ENCODE results near the gene EYS. TPM values are rescaled to one million over a fixed set of nuclear protein-coding genes. Genes with fewer than 3 reads are reported as not detected.

Gene EYS
- total RNA-seq, 5 donors from 2014 or later (not counting 1 experiment from before 2014, with no cell fraction given) = not detected

DNA sequence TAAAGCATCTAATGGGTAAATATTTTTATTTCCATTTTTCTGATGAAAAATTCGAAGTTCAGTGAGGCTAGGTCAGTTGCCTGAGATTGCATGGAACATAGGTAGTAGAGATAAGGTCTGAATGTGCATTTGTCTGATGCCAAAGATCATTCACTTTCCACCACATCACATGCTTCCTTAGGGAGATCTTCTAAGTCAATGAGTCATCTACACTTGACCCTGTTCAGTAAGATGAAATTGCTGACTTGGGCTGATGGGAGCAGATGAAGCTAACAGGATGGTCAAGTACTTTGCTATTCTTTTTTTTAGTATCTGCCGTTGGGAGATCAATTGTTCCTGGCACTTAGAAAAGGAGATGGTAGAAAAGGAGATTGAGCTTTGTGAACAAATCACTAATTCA is 1560.2 kb downstream of the EYS start:
- DNase-seq (no peak), ATAC-seq (replicated peaks in 1 of 4) (no peak)
- H3K36me3 ChIP-seq (ENCODE audit: control insufficient read depth in 2 of 2, extremely low read depth in 1 of 2, insufficient read depth in 1 of 2, low read length in 1 of 2) = no peaks in the 10 kb centered on the region
- Mint-ChIP-seq H3K4me3 (no peak overlapping the region), H3K27me3 (no peaks in the 10 kb centered on the region), H3K9me3 (peaks cover 8 to 11% (median 8%) of the 10 kb centered on the region in 3 donors), H3K27ac (no peak overlapping the region), H3K4me1 (no peaks in the 10 kb centered on the region), H3K36me3 (no peaks in the 10 kb centered on the region)
- POLR2A ChIA-PET = no interaction called here
- H3K4me1 ChIP-seq (ENCODE audit: control insufficient read depth in 1 of 2, extremely low read depth in 1 of 2, insufficient read depth in 2 of 2, low read length in 2 of 2) = no peaks in the 10 kb centered on the region
- H3K4me3 ChIP-seq (ENCODE audit: control insufficient read depth in 1 of 2, extremely low read depth in 1 of 2, low read length in 1 of 2) = no peak overlapping the region
- H3K9me3 ChIP-seq = no peaks in the 10 kb centered on the region
- H3K27ac ChIP-seq (ENCODE audit: low read length) = no peak overlapping the region
- CTCF ChIA-PET = no interaction called here
- no peaks in the 10 kb centered on the region for H3K27me3 ChIP-seq (replicated peaks in 1 of 2; ENCODE audit: control insufficient read depth in 2 of 2, extremely low read depth in 1 of 2, insufficient read depth in 2 of 2, low read length in 1 of 2)
- no CpG with 5 or more reads among the region's 2 CpGs for WGBS (ENCODE audit: insufficient coverage)

DNA sequence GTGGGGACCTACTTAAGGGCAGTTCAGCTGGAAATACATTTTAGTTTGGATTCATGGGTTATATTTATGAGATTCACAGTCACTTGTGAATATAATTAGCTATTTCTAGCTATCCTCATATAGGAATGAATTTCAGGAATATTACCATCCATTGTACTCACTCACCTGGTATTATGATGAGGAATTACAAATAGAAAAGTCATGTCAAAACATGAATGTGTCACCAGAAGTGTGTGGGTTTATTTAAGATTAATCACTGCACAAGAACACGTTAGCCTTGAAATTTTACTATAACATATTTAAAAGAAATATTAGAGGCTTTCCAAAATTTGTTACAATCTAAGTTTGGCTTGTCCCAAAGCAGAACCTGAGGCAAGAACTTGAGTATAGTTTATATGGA is 1560.9 kb downstream of the EYS start:
- peaks cover 8 to 11% (median 9%) of the 10 kb centered on the region in 3 donors for H3K9me3 Mint-ChIP-seq
- no peaks in the 10 kb centered on the region for H3K27me3 Mint-ChIP-seq
- H3K4me3 ChIP-seq (ENCODE audit: control insufficient read depth in 1 of 2, extremely low read depth in 1 of 2, low read length in 1 of 2) = no peak overlapping the region
- H3K36me3 ChIP-seq (ENCODE audit: control insufficient read depth in 2 of 2, extremely low read depth in 1 of 2, insufficient read depth in 1 of 2, low read length in 1 of 2) = no peaks in the 10 kb centered on the region
- DNase-seq = no peak
- no peaks in the 10 kb centered on the region for H3K4me1 Mint-ChIP-seq
- H3K4me1 ChIP-seq (ENCODE audit: control insufficient read depth in 1 of 2, extremely low read depth in 1 of 2, insufficient read depth in 2 of 2, low read length in 2 of 2) = no peaks in the 10 kb centered on the region
- no peak overlapping the region for H3K27ac ChIP-seq (ENCODE audit: low read length)
- no CpG with 5 or more reads among the region's 1 CpG for WGBS (ENCODE audit: insufficient coverage)
- H3K27ac Mint-ChIP-seq = no peak overlapping the region
- H3K9me3 ChIP-seq = no peaks in the 10 kb centered on the region
- H3K36me3 Mint-ChIP-seq = no peaks in the 10 kb centered on the region
- no peaks in the 10 kb centered on the region for H3K27me3 ChIP-seq (replicated peaks in 1 of 2; ENCODE audit: control insufficient read depth in 2 of 2, extremely low read depth in 1 of 2, insufficient read depth in 2 of 2, low read length in 1 of 2)
- ATAC-seq (replicated peaks in 1 of 4) = no peak
- ChIA-PET POLR2A (no interaction called here), CTCF (no interaction called here)
- H3K4me3 Mint-ChIP-seq = no peak overlapping the region

DNA sequence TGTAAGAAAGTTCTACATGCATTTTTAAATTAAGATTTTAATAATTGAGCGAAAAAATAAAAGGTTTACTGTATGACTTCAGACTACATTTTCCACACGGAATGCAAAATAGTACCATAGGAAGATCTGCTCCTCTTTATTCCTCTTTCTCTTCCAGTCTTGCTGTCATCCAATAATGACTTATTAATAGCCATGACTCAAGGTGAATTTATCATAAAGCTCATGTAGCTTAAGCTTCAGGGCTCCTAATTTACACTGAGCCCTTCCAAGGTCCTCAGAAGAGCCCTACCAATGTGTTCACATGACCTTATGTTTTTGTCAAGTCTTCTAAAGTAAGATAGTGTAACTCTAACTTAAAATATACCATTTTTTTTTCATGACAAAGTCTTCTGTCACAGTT is 1561.4 kb downstream of the EYS start:
- WGBS (ENCODE audit: insufficient coverage) = 80% methylated on average over 1 of the region's 2 CpGs
- CTCF ChIA-PET = no interaction called here

DNA sequence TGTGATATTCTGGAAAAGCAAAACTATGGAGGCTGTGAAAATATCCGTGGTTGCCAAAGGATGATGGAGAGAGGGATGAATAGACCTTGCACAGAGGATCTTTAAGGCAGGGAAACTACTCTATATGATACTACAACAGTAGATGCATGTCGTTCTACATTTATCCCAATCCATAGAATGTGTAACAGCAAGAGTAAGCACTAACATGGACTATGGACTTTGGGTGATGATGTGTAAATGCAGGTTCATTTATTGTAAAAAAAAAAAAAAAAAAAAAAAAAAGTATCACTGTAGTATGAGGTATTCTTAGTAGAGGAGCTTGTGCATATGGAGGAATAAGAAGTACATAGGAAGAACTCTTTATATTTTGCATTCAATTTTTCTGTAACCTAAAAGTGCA is 1563.9 kb downstream of the EYS start:
- Histone ChIP-seq H3K4me1 (ENCODE audit: control insufficient read depth in 1 of 2, extremely low read depth in 1 of 2, insufficient read depth in 2 of 2, low read length in 2 of 2) (no peaks in the 10 kb centered on the region), H3K4me3 (ENCODE audit: control insufficient read depth in 1 of 2, extremely low read depth in 1 of 2, low read length in 1 of 2) (no peak overlapping the region), H3K36me3 (ENCODE audit: control insufficient read depth in 2 of 2, extremely low read depth in 1 of 2, insufficient read depth in 1 of 2, low read length in 1 of 2) (no peaks in the 10 kb centered on the region), H3K27me3 (replicated peaks in 1 of 2; ENCODE audit: control insufficient read depth in 2 of 2, extremely low read depth in 1 of 2, insufficient read depth in 2 of 2, low read length in 1 of 2) (no peaks in the 10 kb centered on the region), H3K27ac (ENCODE audit: low read length) (no peak overlapping the region), H3K9me3 (no peaks in the 10 kb centered on the region)
- Mint-ChIP-seq H3K27ac (no peak overlapping the region), H3K36me3 (no peaks in the 10 kb centered on the region), H3K9me3 (peaks cover 10 to 18% (median 12%) of the 10 kb centered on the region in 3 donors), H3K4me3 (no peak overlapping the region), H3K27me3 (no peaks in the 10 kb centered on the region), H3K4me1 (no peaks in the 10 kb centered on the region)
- no peak for DNase-seq
- WGBS (ENCODE audit: insufficient coverage) = no CpG with 5 or more reads among the region's 2 CpGs
- ChIA-PET CTCF (no interaction called here), POLR2A (no interaction called here)
- no peak for ATAC-seq (replicated peaks in 1 of 4)

More for the DNA sequence above, 1561.4 kb downstream of the EYS start:
- H3K4me1 ChIP-seq (ENCODE audit: control insufficient read depth in 1 of 2, extremely low read depth in 1 of 2, insufficient read depth in 2 of 2, low read length in 2 of 2) = no peaks in the 10 kb centered on the region
- no peaks in the 10 kb centered on the region for H3K9me3 ChIP-seq
- Mint-ChIP-seq H3K4me1 (no peaks in the 10 kb centered on the region), H3K4me3 (no peak overlapping the region), H3K27me3 (no peaks in the 10 kb centered on the region), H3K9me3 (peaks cover 8 to 11% (median 9%) of the 10 kb centered on the region in 3 donors), H3K36me3 (no peaks in the 10 kb centered on the region), H3K27ac (no peak overlapping the region)
- no peak for DNase-seq
- POLR2A ChIA-PET = no interaction called here
- no peak overlapping the region for H3K27ac ChIP-seq (ENCODE audit: low read length)
- no peak for ATAC-seq (replicated peaks in 1 of 4)
- no peaks in the 10 kb centered on the region for H3K36me3 ChIP-seq (ENCODE audit: control insufficient read depth in 2 of 2, extremely low read depth in 1 of 2, insufficient read depth in 1 of 2, low read length in 1 of 2)
- no peak overlapping the region for H3K4me3 ChIP-seq (ENCODE audit: control insufficient read depth in 1 of 2, extremely low read depth in 1 of 2, low read length in 1 of 2)
- no peaks in the 10 kb centered on the region for H3K27me3 ChIP-seq (replicated peaks in 1 of 2; ENCODE audit: control insufficient read depth in 2 of 2, extremely low read depth in 1 of 2, insufficient read depth in 2 of 2, low read length in 1 of 2)

DNA sequence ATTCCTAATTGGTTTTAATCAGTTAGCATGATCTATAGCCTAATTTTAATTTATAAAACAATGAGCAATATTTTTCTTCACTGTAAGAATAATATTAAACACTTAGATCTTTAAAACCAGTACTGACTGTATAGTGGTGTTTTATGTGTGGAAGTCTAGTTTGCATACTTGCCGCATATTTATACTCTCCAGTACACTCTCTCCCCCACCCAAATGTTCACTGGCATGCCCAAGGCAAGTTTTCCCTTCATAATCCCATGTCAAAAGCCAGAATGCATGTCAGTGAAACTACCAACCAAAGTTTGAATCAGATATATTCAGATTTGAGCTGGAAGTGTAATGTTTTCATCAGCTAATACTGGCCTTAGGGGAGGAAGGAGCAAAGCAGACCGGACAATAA is 1565.3 kb downstream of the EYS start:
- Histone ChIP-seq H3K36me3 (ENCODE audit: control insufficient read depth in 2 of 2, extremely low read depth in 1 of 2, insufficient read depth in 1 of 2, low read length in 1 of 2) (no peaks in the 10 kb centered on the region), H3K27ac (ENCODE audit: low read length) (no peak overlapping the region), H3K9me3 (no peaks in the 10 kb centered on the region), H3K4me1 (ENCODE audit: control insufficient read depth in 1 of 2, extremely low read depth in 1 of 2, insufficient read depth in 2 of 2, low read length in 2 of 2) (no peaks in the 10 kb centered on the region), H3K4me3 (ENCODE audit: control insufficient read depth in 1 of 2, extremely low read depth in 1 of 2, low read length in 1 of 2) (no peak overlapping the region), H3K27me3 (replicated peaks in 1 of 2; ENCODE audit: control insufficient read depth in 2 of 2, extremely low read depth in 1 of 2, insufficient read depth in 2 of 2, low read length in 1 of 2) (no peaks in the 10 kb centered on the region)
- H3K4me1 Mint-ChIP-seq = no peaks in the 10 kb centered on the region
- no peak overlapping the region for H3K27ac Mint-ChIP-seq
- H3K36me3 Mint-ChIP-seq = no peaks in the 10 kb centered on the region
- DNase-seq (no peak), ATAC-seq (replicated peaks in 1 of 4) (no peak)
- no peak overlapping the region for H3K4me3 Mint-ChIP-seq
- CTCF ChIA-PET = no interaction called here
- POLR2A ChIA-PET = no interaction called here
- H3K27me3 Mint-ChIP-seq = no peaks in the 10 kb centered on the region
- peaks cover 10 to 21% (median 16%) of the 10 kb centered on the region in 3 donors for H3K9me3 Mint-ChIP-seq
- 33% methylated on average over 1 of the region's 2 CpGs for WGBS (ENCODE audit: insufficient coverage)

DNA sequence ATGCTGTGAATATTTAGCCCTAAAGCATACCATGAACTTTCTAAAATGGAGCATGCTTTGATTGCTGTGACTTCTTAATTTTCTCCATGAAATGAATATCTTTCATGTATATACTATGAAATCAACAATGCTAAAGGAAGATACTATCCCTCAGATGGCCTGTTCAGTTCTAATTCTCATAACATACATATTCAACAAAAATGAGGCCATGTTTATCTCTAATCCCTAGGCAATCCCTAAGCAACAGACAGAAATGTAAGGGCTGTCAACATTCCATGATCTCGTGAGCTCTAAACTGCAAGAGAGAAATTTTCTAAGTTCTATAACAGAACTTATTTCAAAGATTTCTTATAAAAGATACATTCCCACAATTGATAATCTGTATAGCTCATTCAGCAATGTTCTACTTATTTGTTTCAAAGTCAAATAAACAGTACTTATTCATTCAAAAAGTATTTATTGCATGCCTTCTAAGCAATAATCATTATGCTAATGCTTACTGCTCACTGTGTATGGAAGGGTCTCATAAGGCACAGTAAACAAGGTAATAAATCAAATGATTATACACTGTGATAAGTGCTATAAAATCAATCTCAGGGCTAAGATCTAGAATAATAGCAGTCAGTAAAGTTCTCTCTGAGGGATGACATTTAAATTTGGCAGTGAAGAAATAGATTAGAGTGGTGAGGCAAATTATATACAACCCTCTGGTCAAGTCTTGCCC is 1578.6 kb downstream of the EYS start:
- DNase-seq = no peak
- no peak overlapping the region for H3K27ac ChIP-seq (ENCODE audit: low read length)
- ChIA-PET POLR2A (no interaction called here), CTCF (no interaction called here)
- no peaks in the 10 kb centered on the region for H3K36me3 ChIP-seq (ENCODE audit: control insufficient read depth in 2 of 2, extremely low read depth in 1 of 2, insufficient read depth in 1 of 2, low read length in 1 of 2)
- no CpG with 5 or more reads among the region's 1 CpG for WGBS (ENCODE audit: insufficient coverage)
- peaks cover 0 to 14% (median 3%) of the 10 kb centered on the region in 3 donors for H3K9me3 Mint-ChIP-seq
- H3K4me3 Mint-ChIP-seq = no peak overlapping the region
- no peaks in the 10 kb centered on the region for H3K27me3 ChIP-seq (replicated peaks in 1 of 2; ENCODE audit: control insufficient read depth in 2 of 2, extremely low read depth in 1 of 2, insufficient read depth in 2 of 2, low read length in 1 of 2)
- no peak overlapping the region for H3K4me3 ChIP-seq (ENCODE audit: control insufficient read depth in 1 of 2, extremely low read depth in 1 of 2, low read length in 1 of 2)
- no peaks in the 10 kb centered on the region for H3K9me3 ChIP-seq
- H3K36me3 Mint-ChIP-seq = no peaks in the 10 kb centered on the region
- H3K4me1 Mint-ChIP-seq = no peaks in the 10 kb centered on the region
- H3K27ac Mint-ChIP-seq = no peak overlapping the region
- no peak for ATAC-seq (replicated peaks in 1 of 4)
- H3K27me3 Mint-ChIP-seq = no peaks in the 10 kb centered on the region
- H3K4me1 ChIP-seq (ENCODE audit: control insufficient read depth in 1 of 2, extremely low read depth in 1 of 2, insufficient read depth in 2 of 2, low read length in 2 of 2) = no peaks in the 10 kb centered on the region
